Spleen (tissue), 7 donors: ENCODE results near the gene EFNA5.
A peak's percentile ranks its signal among the peaks of the same experiment; 100 is the strongest.

ENCODE experiments used
- POLR2A ChIP-seq, 3 donors: fragments of 450-650 bp; IDR thresholded peaks; one replicate each; pipeline ENCODE4 v1.5.1; 2017; ENCODE audit warnings: antibody characterized with exemption in 3 of 3, mild to moderate bottlenecking in 1 of 3
- POLR2AphosphoS5 ChIP-seq, 3 donors: sonication (generic); formaldehyde crosslinking; IDR thresholded peaks; one replicate each; pipeline ENCODE4 v1.5.1; 2017; ENCODE audit warnings: antibody characterized with exemption in 3 of 3
- TF ChIP-seq, protein P1 (sequence below), 11 experiments: fragments of 200-600 bp in 7 of 11; fragments of 450-650 bp in 4 of 11; sonication (generic) in 4 of 11; IDR thresholded peaks in 8 of 11; conservative IDR thresholded peaks in 3 of 11; 1 replicate in 7 of 11; 2 replicates in 4 of 11; pipeline versions ENCODE4 v1.4.0 to v1.8.0; 2016 to 2021; ENCODE audit warnings: antibody characterized with exemption in 11 of 11, inconsistent platforms in 4 of 11, mild to moderate bottlenecking in 1 of 11
- donor health status: DM: no; HTN: no; CAD: no; lungs with moderate emphysema.
- donor health status: DM: no; HTN: no; CAD: no.
- donor health status: DM: no; HTN: no; CAD: no.

DNA sequence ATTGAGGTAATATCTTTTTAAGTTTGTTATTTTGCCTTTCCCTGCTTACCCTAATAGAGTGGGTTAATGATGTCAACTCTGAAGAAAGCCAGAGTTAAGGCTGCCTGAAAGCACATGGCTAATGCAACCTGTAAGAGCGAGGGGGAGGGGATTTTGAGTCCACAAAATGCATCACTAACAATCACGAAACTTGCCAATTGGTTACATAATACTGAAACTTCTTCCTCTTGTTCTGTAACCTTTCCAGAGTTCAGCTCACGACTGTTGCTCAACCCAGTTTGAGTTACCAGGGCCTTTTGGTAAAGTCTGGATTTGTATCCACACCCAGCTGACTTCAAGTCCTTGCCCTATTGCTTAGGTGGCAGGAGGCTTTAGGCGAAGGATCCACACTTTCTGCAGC lies 308.8 kb downstream of the EFNA5 start:
- TF ChIP-seq, protein P1, sequence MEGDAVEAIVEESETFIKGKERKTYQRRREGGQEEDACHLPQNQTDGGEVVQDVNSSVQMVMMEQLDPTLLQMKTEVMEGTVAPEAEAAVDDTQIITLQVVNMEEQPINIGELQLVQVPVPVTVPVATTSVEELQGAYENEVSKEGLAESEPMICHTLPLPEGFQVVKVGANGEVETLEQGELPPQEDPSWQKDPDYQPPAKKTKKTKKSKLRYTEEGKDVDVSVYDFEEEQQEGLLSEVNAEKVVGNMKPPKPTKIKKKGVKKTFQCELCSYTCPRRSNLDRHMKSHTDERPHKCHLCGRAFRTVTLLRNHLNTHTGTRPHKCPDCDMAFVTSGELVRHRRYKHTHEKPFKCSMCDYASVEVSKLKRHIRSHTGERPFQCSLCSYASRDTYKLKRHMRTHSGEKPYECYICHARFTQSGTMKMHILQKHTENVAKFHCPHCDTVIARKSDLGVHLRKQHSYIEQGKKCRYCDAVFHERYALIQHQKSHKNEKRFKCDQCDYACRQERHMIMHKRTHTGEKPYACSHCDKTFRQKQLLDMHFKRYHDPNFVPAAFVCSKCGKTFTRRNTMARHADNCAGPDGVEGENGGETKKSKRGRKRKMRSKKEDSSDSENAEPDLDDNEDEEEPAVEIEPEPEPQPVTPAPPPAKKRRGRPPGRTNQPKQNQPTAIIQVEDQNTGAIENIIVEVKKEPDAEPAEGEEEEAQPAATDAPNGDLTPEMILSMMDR (IDR thresholded peaks at IDR 0.05 in 8 of 11, conservative IDR thresholded peaks at IDR 0.05 in 3 of 11), result no peak
- TF ChIP-seq POLR2A (IDR thresholded peaks at IDR 0.05) (no peak), POLR2AphosphoS5 (IDR thresholded peaks at IDR 0.05) (peak in 1 of 3 donors; percentile 36)
